KMS-11 (cell line): Measurements from ENCODE around the gene NRCAM.

Source experiments
- H2AFZ ChIP-seq: fragments of 200-600 bp; sonication (generic); 2 replicates; pipeline ENCODE4 v1.6.1; 2016; ENCODE audit warnings: antibody characterized with exemption, mixed run types, low read depth
- H3K27ac ChIP-seq: fragments of 200-600 bp; sonication (generic); 2 replicates; pipeline ENCODE4 v1.6.1; 2016; ENCODE audit warnings: mild to moderate bottlenecking, mixed run types
- H3K27me3 ChIP-seq: fragments of 200-600 bp; sonication (generic); 2 replicates; pipeline ENCODE4 v1.6.1; 2017; ENCODE audit warnings: mild to moderate bottlenecking, low read depth, mixed run types, moderate library complexity; ENCODE audit not compliant: insufficient read depth
- H3K36me3 ChIP-seq: fragments of 200-600 bp; sonication (generic); 2 replicates; pipeline ENCODE4 v1.6.1; 2017; ENCODE audit warnings: mild to moderate bottlenecking, mixed run types; ENCODE audit not compliant: insufficient read depth
- H3K4me1 ChIP-seq: fragments of 200-600 bp; sonication (generic); 2 replicates; pipeline ENCODE4 v1.6.1; 2016; ENCODE audit warnings: mild to moderate bottlenecking, low read depth, mixed run types; ENCODE audit not compliant: poor library complexity, severe bottlenecking
- H3K4me2 ChIP-seq: fragments of 200-600 bp; sonication (generic); 2 replicates; pipeline ENCODE4 v1.7.0; 2016; ENCODE audit warnings: mild to moderate bottlenecking, mixed run types
- H3K4me3 ChIP-seq: fragments of 200-600 bp; sonication (generic); IDR thresholded peaks from 2 replicates; pipeline ENCODE4 v1.6.1; 2017; ENCODE audit warnings: low read depth, low read length, mixed read lengths; ENCODE audit not compliant: insufficient read depth
- H3K79me2 ChIP-seq: fragments of 200-600 bp; sonication (generic); 2 replicates; pipeline ENCODE4 v1.6.1; 2016; ENCODE audit warnings: low read depth, mixed run types; ENCODE audit not compliant: insufficient read depth
- H3K9ac ChIP-seq: fragments of 200-600 bp; sonication (generic); 2 replicates; pipeline ENCODE4 v1.6.1; 2016; ENCODE audit warnings: mild to moderate bottlenecking, mixed run types
- H4K20me1 ChIP-seq: fragments of 200-600 bp; sonication (generic); 2 replicates; pipeline ENCODE4 v1.6.1; 2016; ENCODE audit warnings: mild to moderate bottlenecking, mixed run types; ENCODE audit not compliant: insufficient read depth
- TF ChIP-seq, protein P1 (sequence below): fragments of 200-600 bp; sonication (generic); conservative IDR thresholded peaks from 2 replicates; pipeline ENCODE4 v1.6.1; 2017; ENCODE audit warnings: low read depth, mild to moderate bottlenecking, antibody characterized with exemption, low read length, moderate library complexity, mixed read lengths

The NRCAM gene

DNA sequence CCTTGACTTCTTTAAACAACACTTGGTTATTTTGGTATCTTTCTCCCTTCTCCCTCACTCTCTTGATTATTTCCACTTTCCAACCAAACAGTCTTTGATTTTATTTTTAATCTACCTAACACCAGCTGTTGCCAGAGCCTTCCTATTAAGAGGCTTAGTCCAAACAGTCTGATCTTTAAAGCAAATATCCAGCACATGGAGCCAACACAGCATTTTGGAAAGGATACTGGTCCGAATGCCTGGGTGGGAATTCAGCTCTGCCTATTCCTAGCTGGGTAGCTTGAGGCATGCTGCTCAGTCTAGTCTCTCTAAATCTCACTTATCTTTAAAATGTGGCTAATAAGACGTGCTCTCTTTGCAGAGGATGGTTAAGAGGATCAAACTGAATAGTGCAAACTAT, 129.3 kb downstream of the NRCAM start:
- Histone ChIP-seq H3K9ac (peak overlapping the region; percentile 56), H3K4me3 (no peak overlapping the region), H3K4me1 (peaks cover 98% of the 10 kb centered on the region), H3K36me3 (no peaks in the 10 kb centered on the region), H4K20me1 (no peaks in the 10 kb centered on the region), H3K4me2 (peak overlapping the region; percentile 90), H3K79me2 (peaks cover 31% of the 10 kb centered on the region), H3K27ac (peak overlapping the region; percentile 86), H3K27me3 (no peaks in the 10 kb centered on the region), H2AFZ (no peak overlapping the region)
- TF ChIP-seq, protein P1, sequence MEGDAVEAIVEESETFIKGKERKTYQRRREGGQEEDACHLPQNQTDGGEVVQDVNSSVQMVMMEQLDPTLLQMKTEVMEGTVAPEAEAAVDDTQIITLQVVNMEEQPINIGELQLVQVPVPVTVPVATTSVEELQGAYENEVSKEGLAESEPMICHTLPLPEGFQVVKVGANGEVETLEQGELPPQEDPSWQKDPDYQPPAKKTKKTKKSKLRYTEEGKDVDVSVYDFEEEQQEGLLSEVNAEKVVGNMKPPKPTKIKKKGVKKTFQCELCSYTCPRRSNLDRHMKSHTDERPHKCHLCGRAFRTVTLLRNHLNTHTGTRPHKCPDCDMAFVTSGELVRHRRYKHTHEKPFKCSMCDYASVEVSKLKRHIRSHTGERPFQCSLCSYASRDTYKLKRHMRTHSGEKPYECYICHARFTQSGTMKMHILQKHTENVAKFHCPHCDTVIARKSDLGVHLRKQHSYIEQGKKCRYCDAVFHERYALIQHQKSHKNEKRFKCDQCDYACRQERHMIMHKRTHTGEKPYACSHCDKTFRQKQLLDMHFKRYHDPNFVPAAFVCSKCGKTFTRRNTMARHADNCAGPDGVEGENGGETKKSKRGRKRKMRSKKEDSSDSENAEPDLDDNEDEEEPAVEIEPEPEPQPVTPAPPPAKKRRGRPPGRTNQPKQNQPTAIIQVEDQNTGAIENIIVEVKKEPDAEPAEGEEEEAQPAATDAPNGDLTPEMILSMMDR: no peak

DNA sequence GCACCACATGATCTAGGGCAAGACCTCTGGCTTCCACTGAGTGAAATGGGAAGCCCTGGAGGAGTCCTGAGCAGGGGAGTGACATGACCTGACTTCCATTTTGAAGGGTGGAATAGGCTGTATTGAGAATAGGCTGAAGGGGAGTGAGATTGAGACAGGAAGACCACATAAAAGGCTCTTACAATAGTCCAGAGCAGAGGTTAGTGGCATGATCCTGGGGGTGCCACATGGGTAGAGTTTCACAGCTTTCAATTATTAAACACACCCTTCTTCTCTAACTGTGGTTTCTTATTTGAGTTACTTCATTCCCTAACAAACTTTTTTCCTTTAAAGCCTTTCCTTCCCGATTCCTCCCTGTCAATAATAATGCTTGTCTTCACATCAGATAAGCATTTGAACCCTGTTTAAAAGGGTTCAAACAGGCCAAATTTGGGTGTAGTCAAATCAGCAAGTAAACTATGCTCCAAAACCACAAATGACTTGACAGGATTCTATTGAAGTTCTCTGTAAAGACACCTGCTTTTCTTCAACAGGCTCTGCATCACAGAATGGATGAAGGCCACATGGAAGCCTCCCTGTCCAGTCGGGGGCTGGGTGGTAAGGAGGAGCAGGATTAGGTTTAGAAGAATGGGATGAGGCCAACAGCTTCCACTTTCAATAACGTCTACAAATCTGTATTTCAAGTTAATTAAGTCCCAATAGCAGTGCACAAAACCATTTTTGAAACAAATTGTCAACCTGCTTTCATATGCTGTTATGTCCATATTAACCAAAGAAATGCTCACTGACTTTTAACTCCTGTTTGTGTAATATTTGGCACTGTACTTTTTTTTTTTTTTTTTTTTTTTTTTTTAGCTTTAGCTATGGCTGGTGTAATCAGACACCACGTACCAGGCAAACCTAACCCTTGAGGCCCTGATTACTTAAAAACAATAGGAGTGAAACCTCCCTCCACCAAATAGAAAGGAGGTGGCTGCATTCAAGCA, 131.9 kb downstream of the NRCAM start:
- Histone ChIP-seq H3K27me3 (no peaks in the 10 kb centered on the region), H3K4me2 (peak overlapping the region; percentile 90), H3K36me3 (no peaks in the 10 kb centered on the region), H3K79me2 (peaks cover 31% of the 10 kb centered on the region), H3K27ac (peak overlapping the region; percentile 86), H4K20me1 (no peaks in the 10 kb centered on the region), H3K9ac (peak overlapping the region; percentile 49), H3K4me3 (no peak overlapping the region), H3K4me1 (peaks cover 85% of the 10 kb centered on the region), H2AFZ (peak overlapping the region; percentile 21)
- TF ChIP-seq, protein P1: no peak

DNA sequence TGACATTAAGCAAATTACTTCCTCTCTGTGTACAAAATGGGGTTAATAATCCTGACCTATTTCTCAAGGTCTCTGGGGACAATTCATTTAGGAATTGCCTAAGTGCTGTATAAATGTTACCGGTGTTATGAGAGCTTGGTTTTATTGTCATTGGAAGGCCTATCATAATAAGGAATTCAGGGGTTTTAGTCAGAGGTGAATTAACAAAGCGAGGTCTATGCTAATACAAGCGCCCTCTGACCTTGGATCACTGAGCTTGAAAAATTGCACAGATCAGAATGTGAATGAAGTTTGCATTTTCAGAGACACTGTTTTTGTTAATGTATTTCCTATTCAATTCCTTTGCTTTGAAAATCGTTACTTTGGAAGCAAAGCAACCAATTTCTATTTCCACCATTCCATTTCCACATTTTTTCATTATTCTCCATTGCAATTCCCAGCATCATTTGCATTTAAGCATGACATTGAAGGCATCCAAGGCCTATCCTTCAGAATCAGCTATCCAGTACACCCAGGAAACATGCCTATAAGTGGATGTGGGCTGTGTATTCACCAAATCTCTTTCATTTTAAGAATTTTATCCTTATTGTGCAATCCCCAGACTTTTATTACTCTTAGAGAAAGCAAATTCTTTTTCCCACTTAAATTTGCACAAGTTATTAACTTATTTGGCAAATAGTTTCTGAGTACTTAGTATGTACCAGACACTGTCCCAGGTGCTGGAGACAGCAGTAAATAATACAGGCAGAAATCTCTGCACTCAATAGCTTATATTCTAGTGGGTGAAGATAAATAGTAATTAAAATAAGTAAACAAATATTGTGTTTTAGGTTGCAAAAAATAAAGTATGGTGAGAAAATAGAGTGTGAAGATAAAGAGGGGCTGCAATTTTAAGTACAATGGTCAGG, 133.1 kb downstream of the NRCAM start:
- H3K27me3 ChIP-seq: no peaks in the 10 kb centered on the region
- TF ChIP-seq, protein P1: no peak
- no peak overlapping the region for H2AFZ ChIP-seq
- peak overlapping the region; percentile 90 for H3K4me2 ChIP-seq
- H3K36me3 ChIP-seq: no peaks in the 10 kb centered on the region
- peaks cover 31% of the 10 kb centered on the region for H3K79me2 ChIP-seq
- no peak overlapping the region for H3K4me3 ChIP-seq
- no peaks in the 10 kb centered on the region for H4K20me1 ChIP-seq
- peaks cover 74% of the 10 kb centered on the region for H3K4me1 ChIP-seq
- peak overlapping the region; percentile 86 for H3K27ac ChIP-seq
- peak overlapping the region; percentile 49; the same call in 1 of the 2 replicates for H3K9ac ChIP-seq

DNA sequence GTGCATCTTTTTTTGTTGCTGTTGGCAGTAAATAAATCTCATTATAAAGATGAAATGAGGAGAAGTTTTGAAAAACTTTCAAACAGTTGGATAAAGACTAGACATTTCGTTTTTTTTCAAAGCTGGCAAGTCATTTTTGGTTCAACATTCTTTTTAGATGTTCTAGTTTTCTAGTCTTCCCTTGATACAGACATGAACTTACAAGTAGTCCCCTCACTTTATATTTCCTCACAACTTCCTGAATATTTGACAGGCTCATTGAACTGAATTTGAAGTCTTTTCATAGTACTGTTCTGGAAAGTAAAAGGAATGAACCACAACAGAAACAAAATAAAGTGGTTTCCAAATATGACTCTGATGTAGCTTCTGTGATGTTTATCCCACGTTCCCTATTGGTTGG, 134.2 kb downstream of the NRCAM start:
- peaks cover 29% of the 10 kb centered on the region for H3K79me2 ChIP-seq
- H3K4me3 ChIP-seq: no peak overlapping the region
- no peak overlapping the region for H2AFZ ChIP-seq
- H3K4me2 ChIP-seq: peak overlapping the region; percentile 90; the same call in 1 of the 2 replicates
- peaks cover 62% of the 10 kb centered on the region for H3K4me1 ChIP-seq
- H3K27me3 ChIP-seq: no peaks in the 10 kb centered on the region
- H4K20me1 ChIP-seq: no peaks in the 10 kb centered on the region
- TF ChIP-seq, protein P1: no peak
- H3K36me3 ChIP-seq: no peaks in the 10 kb centered on the region
- no peak overlapping the region; the same call in 1 of the 2 replicates for H3K27ac ChIP-seq
- H3K9ac ChIP-seq: no peak overlapping the region
